ENCODE measurements around the gene BRF1.

The BRF1 gene

GRCh38 chr14:105211086-105211757 is 89.6 kb downstream of the BRF1 start:
- no peak for DNase-seq (ENCODE audit: low read depth in 3 of 3)

- DNase-seq (ENCODE audit: low read depth in 3 of 3): no peak
These were observed 90.4 kb downstream of the BRF1 start for GRCh38 chr14:105210266-105211025.

GRCh38 chr14:105209646-105210045 is 91.2 kb downstream of the BRF1 start:
- DNase-seq (ENCODE audit: low read depth in 3 of 3): no peak

GRCh38 chr14:105209091-105209490 is 91.7 kb downstream of the BRF1 start:
- no peak for DNase-seq (ENCODE audit: low read depth in 3 of 3)

GRCh38 chr14:105208738-105209075 is 92.1 kb downstream of the BRF1 start:
- DNase-seq (ENCODE audit: low read depth in 3 of 3): no peak

GRCh38 chr14:105207996-105208737 is 92.6 kb downstream of the BRF1 start:
- no peak for DNase-seq (ENCODE audit: low read depth in 3 of 3)

- DNase-seq (ENCODE audit: low read depth in 3 of 3): no peak
These were observed 93.3 kb downstream of the BRF1 start for GRCh38 chr14:105207460-105207901.

- no peak for DNase-seq (ENCODE audit: low read depth in 3 of 3)
These were observed 93.9 kb downstream of the BRF1 start for GRCh38 chr14:105206873-105207272.

- no peak for DNase-seq (ENCODE audit: low read depth in 3 of 3)
These were observed 95.1 kb downstream of the BRF1 start for GRCh38 chr14:105205673-105206208.

GRCh38 chr14:105204931-105205672 is 95.7 kb downstream of the BRF1 start:
- no peak for DNase-seq (ENCODE audit: low read depth in 3 of 3)

- no peak for DNase-seq (ENCODE audit: low read depth in 3 of 3)
These were observed 96.4 kb downstream of the BRF1 start for GRCh38 chr14:105204206-105204930.

GRCh38 chr14:105203701-105204100 is 97.1 kb downstream of the BRF1 start:
- no peak for DNase-seq (ENCODE audit: low read depth in 3 of 3)

GRCh38 chr14:105203057-105203531 is 97.7 kb downstream of the BRF1 start:
- DNase-seq (ENCODE audit: low read depth in 3 of 3): peak in 2 of 3 experiments; percentile 38 to 64

GRCh38 chr14:105201925-105202513 is 98.8 kb downstream of the BRF1 start:
- peak in 1 of 3 experiments; percentile 46 for DNase-seq (ENCODE audit: low read depth in 3 of 3)

- no peak for DNase-seq (ENCODE audit: low read depth in 3 of 3)
These were observed 99.5 kb downstream of the BRF1 start for GRCh38 chr14:105201156-105201924.

- DNase-seq (ENCODE audit: low read depth in 3 of 3): no peak
These were observed 100.2 kb downstream of the BRF1 start for GRCh38 chr14:105200641-105201040.

- no peak for DNase-seq (ENCODE audit: low read depth in 3 of 3)
These were observed 100.7 kb downstream of the BRF1 start for GRCh38 chr14:105200074-105200473.

- DNase-seq (ENCODE audit: low read depth in 3 of 3): no peak
These were observed 101.7 kb downstream of the BRF1 start for GRCh38 chr14:105199093-105199492.

- DNase-seq (ENCODE audit: low read depth in 3 of 3): no peak
These were observed 102.2 kb downstream of the BRF1 start for GRCh38 chr14:105198588-105198987.

- DNase-seq (ENCODE audit: low read depth in 3 of 3): no peak
These were observed 103.6 kb downstream of the BRF1 start for GRCh38 chr14:105197211-105197641.

Measured in stimulated activated CD4-positive, alpha-beta T cell treated with anti-CD3 and anti-CD28 coated beads, TNF-alpha, amount 100 ng/mL, for 24 hours (primary cell).